ENCODE results near the gene AEBP1. TPM values are rescaled to one million over a fixed set of nuclear protein-coding genes. Genes with fewer than 3 reads are reported as not detected.

Gene AEBP1
- total RNA-seq, 1 experiment from 2014 or later = not detected

DNA sequence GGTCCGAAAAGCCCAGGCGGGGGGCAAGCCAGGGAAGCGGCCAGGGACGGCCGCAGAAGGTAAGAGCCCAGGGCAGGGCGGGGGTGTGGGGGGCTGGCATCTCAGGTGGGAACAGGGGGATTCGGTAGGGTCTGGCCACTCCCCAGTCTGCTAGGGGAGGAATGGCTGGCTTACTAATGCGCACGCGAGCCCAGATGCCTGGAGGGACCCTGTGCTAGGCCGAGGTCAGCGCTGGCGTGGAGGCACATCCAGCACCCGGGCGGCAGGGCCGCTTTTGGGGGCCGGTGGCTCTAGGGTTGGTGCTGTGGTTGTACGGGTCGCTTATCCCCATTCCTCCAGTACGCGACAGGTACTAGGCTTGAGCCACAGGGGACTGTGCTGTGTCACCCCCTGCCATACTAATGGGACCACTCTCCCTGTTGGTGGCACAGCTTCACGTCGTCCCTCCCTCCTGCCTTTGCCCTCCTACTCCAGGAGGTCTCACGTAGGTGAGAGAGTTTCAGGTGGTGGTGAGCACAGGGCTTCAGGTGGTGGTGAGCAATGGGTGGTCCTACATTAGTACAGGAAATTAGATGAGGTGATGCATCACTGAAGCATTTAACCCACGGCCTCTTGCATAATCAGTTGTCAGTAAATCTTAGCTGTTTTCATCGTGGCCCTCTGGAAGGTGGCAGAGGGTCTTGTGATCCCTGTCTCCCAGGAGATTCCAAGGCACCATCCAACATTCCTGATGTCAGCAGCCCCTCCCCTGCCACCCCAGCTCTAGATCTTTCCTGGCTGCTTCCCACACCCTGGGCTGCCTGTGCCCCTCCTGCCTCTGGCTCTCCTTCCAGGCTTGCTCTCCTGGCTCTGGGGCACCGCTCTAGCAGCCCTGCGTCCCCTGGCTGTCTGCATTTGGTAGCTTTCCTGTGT lies 971 bp downstream of the AEBP1 start:
- DNase-seq (ENCODE audit: low spot score) = peak; percentile 85

DNA sequence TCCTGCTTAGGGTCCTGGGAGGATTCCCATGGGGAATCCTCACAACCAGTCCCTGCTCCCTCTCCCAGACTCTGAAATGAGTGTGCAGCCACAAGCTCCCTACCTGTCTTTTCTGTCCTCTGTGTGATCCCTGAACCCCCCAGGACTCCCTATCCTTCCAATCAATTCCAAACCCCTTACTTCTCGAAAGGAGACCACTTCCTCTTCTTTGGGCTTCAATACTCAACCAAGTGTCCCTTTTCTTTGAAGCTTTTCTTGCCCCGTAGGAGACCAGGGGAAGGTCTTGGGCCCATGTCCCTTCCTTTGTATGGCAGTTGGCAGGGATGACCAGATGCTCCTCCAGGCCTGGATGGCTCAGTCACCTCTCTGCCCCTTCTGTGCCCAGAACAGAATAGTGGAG lies 1.7 kb downstream of the AEBP1 start:
- no peak for DNase-seq (ENCODE audit: low spot score)

DNA sequence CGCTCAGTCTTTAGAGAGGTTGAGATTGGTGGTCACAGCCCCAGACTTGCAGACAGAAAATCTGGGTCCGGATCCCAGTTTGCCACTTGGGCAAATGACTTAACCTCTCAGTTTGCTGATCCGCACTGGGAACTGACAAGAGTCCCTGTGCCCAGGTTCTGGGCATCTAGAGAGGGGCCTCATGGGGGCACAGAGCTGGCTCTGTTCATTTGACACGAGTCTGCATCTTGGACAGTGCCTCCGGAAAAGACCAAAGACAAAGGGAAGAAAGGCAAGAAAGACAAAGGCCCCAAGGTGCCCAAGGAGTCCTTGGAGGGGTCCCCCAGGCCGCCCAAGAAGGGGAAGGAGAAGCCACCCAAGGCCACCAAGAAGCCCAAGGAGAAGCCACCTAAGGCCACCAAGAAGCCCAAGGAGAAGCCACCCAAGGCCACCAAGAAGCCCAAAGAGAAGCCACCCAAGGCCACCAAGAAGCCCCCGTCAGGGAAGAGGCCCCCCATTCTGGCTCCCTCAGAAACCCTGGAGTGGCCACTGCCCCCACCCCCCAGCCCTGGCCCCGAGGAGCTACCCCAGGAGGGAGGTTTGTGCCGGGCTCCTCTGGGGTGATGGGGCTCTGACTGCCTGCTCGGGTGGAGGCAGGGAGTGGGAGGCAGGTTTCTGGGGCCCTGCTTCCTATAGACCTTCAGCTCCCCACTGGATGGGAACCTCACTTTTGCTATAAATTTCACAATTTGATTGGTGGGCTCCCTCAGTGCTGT lies 2.3 kb downstream of the AEBP1 start:
- DNase-seq (ENCODE audit: low spot score) = no peak

DNA sequence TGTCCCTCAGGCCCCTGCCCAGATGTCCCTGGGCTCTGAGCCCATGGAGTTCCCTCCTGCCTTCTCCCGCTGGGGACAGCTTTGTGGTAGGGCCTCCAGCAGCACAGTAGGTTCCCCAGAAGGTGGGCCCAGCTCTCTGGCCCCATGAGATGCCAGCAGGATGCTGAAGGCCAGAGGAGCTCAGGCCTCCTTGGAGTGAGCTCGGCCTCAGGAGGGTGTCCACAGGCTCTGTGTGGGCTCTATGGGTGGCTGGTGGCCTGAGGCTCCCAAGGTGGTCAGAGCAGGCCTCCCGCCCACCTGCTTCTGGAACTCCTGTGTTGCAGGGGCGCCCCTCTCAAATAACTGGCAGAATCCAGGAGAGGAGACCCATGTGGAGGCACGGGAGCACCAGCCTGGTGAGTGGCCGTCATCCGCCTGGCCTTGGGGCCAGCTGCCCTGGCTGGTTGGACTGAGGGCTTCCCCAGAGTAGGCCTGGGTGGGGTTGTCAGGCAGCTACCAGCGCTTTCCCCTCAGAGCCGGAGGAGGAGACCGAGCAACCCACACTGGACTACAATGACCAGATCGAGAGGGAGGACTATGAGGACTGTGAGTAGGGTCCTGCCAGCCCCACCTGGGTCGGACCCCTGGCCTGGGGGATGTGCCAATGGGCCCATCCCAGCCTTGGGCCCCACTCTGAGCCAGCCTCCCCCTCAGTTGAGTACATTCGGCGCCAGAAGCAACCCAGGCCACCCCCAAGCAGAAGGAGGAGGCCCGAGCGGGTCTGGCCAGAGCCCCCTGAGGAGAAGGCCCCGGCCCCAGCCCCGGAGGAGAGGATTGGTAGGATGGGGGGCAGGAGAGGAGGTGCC lies 3.2 kb downstream of the AEBP1 start:
- no peak for DNase-seq (ENCODE audit: low spot score)

DNA sequence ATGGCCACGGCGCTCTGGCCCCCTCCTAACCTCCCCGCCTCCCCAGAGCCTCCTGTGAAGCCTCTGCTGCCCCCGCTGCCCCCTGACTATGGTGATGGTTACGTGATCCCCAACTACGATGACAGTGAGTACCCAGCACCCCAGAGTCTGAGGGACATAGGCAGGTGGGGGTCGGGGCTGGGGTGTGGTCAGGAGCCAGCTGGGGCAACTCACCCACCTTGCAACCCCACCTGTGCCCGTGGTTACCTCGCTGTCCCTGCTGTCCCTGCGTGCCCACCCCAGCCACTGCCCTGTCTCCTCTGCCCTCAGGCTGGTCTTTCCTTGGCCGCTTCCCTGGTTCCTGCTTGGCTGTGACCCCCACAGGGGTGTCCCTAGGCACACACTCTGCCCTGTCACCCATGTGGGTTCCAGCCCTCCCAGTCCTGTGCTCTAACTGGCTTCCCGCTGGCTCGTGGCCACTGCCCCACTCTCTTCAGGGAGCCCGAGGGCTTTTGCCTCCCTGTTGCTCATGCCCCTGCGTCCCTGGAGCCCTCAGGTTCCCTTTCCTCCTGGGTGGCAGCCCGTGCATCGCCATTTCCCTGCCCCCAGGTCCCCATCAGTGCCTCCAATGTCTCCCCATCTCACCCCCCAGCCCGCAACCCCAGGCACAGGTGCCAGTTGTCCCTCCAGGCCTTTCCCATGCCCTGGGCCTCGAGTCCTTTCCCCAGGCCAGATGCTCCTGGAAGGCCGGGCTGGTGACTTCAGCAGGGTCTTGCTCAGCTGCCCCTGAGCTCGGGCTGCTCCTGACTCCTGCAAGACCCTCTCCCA lies 4.0 kb downstream of the AEBP1 start:
- no peak for DNase-seq (ENCODE audit: low spot score)

DNA sequence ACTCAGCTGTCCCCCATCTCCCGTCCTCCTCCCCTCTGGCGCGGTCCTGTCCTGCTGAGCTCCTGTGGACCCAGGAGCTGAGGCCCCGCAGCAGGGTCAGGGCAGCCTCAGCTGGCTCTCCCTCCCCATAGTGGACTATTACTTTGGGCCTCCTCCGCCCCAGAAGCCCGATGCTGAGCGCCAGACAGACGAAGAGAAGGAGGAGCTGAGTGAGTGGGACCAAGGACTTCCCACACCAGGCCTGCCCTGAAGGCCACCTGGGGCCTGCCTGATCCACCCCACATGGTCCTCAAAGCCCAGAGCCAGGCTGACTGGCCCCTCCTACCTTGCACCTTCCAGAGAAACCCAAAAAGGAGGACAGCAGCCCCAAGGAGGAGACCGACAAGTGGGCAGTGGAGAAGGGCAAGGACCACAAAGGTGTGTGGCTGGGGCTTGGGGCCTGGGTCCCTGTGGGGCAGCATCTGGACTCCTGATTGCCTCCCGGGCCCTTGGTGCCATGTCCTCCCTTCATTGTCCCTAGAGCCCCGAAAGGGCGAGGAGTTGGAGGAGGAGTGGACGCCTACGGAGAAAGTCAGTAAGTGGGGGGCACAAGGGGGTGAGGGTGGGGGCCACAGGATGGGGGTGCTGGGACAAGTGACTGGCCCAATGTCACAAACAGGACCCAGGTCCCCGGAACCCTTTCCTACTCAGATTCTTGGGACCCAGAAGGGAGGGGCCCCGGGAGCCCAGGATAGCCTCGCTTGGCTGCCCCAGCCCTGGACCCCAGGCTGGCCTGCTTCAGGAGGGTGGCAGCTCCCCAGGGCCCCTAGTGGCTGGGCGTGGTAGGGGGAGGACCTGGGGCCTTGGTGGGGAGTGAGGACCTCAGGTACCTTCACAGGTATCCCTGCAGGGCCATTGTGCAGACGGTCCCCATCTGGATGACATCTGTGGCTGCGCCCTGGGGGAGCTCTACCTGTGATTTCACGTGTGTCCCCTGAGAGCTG lies 4.9 kb downstream of the AEBP1 start:
- DNase-seq (ENCODE audit: low spot score) = no peak

DNA sequence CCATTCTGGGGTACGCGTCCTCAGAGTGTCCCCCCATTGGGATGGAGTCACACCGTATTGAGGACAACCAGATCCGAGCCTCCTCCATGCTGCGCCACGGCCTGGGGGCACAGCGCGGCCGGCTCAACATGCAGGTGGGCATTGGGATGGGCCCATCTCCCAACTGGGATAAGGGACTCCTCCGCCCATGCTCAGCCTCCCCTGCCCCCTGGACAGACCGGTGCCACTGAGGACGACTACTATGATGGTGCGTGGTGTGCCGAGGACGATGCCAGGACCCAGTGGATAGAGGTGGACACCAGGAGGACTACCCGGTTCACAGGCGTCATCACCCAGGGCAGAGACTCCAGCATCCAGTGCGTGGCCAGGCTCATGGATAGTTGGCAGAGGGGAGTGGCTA lies 5.8 kb downstream of the AEBP1 start:
- no peak for DNase-seq (ENCODE audit: low spot score)

DNA sequence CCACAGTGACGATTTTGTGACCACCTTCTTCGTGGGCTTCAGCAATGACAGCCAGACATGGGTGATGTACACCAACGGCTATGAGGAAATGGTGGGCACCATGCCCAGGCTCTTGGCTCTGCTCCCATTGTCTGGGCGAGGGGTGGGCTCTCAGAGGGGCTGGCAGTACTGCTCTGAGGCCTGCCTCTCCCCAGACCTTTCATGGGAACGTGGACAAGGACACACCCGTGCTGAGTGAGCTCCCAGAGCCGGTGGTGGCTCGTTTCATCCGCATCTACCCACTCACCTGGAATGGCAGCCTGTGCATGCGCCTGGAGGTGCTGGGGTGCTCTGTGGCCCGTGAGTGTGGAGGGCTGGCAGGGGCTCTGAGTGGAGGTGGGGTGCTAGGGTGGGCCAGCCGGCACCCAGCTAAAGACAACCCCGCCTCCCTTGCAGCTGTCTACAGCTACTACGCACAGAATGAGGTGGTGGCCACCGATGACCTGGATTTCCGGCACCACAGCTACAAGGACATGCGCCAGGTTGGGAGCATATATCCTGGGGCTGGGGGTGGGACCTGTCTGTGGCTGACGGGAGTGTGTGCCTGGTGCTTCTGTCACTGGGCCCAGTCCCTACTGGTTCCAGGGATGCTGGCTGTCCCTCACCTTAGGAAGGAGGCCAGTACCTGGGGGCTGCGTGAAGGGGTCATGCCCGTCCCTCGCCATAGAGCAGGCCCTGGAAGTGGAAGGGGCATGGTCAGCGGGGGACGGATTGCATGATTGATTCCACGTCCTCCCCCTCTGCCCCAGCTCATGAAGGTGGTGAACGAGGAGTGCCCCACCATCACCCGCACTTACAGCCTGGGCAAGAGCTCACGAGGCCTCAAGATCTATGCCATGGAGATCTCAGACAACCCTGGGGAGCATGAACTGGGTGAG lies 6.8 kb downstream of the AEBP1 start:
- no peak for DNase-seq (ENCODE audit: low spot score)

DNA sequence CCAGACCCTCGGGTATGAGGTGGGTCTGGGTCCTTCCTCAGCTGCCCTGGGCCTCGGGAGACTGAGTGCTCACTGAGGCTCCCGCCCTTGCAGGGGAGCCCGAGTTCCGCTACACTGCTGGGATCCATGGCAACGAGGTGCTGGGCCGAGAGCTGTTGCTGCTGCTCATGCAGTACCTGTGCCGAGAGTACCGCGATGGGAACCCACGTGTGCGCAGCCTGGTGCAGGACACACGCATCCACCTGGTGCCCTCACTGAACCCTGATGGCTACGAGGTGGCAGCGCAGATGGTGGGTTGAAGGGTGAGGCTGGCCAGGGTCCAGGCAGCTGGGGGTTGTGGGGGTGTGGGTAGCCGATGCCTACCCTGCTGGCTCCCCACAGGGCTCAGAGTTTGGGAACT lies 7.6 kb downstream of the AEBP1 start:
- no peak for DNase-seq (ENCODE audit: low spot score)

DNA sequence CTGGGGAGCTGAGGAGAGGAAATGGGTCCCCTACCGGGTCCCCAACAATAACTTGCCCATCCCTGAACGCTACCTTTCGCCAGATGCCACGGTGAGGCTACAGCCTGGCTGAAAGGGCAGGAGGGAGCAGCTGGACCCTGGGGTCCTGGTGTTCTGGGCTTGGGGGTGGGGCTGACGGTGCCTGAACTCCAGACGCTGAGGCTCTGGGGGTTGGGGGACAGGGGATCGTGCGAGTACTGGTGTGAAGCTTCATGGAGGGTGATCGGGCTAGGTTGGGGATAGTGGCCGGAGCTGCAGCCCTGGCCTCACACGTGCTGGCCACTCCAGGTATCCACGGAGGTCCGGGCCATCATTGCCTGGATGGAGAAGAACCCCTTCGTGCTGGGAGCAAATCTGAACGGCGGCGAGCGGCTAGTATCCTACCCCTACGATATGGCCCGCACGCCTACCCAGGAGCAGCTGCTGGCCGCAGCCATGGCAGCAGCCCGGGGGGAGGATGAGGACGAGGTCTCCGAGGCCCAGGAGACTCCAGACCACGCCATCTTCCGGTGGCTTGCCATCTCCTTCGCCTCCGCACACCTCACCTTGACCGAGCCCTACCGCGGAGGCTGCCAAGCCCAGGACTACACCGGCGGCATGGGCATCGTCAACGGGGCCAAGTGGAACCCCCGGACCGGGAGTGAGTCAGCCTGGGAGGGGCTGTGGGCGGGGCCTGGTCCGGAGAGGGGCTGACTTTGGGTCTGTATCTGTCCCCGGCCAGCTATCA lies 8.3 kb downstream of the AEBP1 start:
- DNase-seq (ENCODE audit: low spot score) = no peak

DNA sequence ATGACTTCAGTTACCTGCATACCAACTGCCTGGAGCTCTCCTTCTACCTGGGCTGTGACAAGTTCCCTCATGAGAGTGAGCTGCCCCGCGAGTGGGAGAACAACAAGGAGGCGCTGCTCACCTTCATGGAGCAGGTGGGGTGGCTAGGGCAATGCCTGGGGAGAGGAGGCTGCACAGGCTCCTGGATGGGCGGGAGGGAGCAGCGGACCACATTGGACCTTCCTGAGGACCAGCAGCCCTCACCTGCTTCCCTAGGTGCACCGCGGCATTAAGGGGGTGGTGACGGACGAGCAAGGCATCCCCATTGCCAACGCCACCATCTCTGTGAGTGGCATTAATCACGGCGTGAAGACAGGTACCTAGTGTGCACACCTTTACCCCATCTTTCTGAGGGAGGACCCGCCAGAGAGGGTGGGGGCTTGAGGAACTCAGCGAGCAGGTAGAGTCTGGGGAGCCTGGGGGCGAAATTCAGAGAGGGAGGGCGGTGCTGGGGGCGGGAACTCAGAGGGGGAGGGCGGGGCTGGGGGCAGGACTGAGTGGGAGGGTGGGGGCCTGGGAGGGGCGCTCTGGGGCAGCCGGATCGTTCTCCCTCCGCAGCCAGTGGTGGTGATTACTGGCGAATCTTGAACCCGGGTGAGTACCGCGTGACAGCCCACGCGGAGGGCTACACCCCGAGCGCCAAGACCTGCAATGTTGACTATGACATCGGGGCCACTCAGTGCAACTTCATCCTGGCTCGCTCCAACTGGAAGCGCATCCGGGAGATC lies 9.0 kb downstream of the AEBP1 start:
- DNase-seq (ENCODE audit: low spot score) = no peak

DNA sequence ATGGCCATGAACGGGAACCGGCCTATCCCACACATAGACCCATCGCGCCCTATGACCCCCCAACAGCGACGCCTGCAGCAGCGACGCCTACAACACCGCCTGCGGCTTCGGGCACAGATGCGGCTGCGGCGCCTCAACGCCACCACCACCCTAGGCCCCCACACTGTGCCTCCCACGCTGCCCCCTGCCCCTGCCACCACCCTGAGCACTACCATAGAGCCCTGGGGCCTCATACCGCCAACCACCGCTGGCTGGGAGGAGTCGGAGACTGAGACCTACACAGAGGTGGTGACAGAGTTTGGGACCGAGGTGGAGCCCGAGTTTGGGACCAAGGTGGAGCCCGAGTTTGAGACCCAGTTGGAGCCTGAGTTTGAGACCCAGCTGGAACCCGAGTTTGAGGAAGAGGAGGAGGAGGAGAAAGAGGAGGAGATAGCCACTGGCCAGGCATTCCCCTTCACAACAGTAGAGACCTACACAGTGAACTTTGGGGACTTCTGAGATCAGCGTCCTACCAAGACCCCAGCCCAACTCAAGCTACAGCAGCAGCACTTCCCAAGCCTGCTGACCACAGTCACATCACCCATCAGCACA lies 9.7 kb downstream of the AEBP1 start:
- no peak for DNase-seq (ENCODE audit: low spot score)

DNA sequence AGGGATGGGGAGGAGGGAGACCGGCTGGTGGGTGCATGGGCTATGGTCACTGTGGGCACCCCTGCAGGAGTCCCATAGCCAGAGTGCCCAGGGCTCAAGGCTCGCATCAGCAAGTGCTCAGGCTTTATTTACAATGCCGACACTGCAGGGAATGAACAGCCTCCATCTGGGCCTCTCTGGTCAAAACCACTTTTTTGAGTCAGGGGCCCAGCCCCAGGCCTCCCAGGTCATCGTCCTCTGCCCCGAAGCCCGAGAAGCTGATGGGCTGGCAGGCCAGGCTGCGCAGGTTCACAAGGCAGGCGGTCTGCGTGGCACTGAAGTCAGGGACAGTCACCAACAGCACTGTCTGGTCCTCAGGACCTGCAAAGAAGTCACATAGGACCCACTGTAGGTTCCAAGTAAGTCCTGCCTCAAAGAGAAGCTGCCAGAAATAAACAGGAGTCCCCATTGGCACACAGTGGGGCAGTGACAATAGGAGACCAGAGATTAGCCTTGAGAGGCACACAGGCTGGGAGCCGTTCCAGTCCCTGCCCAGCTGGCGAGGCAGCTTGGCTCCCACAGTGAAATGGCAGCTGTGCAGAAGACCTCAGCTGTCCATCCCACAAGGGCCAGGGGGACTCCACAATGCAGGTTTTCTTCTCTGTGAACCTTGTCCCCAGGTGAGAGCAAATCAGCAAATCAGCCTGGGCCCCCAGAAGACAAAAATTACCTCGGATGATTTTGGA lies 10.6 kb downstream of the AEBP1 start:
- no peak for DNase-seq (ENCODE audit: low spot score)

DNA sequence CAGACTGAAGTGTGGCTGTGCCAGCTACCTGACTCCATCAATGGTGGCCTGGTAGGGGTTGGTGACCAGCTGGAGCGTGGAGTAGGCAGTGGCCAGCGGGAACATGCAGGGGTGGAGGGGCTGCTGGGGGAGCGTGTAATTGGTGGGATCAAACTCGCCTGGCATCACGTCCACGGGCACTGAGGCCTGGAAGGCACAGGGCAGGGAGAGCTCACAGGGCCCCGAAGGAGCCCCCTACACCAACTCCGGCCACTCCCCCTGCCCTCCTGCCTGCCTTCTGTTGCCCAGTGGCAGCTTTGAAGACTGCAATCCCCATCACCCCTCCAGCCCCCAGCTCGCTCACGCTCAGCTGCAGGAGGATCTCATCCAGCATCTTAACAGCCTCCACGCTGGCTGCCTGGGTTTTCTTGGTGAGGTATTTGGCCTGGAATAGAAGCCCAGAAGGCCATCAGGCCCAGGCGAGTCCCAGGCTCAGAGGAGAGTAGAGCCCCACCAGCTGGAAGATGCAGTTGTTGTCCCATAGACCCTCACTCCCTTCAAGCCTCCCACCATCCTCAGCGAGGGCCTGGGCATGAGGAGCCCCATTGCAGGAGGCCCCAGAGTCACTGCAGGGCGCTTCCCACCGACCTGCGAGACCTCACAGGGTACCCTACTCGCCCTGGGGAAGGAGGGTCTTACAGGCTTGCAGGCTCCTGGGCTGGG lies 12.1 kb downstream of the AEBP1 start:
- DNase-seq (ENCODE audit: low spot score) = no peak

DNA sequence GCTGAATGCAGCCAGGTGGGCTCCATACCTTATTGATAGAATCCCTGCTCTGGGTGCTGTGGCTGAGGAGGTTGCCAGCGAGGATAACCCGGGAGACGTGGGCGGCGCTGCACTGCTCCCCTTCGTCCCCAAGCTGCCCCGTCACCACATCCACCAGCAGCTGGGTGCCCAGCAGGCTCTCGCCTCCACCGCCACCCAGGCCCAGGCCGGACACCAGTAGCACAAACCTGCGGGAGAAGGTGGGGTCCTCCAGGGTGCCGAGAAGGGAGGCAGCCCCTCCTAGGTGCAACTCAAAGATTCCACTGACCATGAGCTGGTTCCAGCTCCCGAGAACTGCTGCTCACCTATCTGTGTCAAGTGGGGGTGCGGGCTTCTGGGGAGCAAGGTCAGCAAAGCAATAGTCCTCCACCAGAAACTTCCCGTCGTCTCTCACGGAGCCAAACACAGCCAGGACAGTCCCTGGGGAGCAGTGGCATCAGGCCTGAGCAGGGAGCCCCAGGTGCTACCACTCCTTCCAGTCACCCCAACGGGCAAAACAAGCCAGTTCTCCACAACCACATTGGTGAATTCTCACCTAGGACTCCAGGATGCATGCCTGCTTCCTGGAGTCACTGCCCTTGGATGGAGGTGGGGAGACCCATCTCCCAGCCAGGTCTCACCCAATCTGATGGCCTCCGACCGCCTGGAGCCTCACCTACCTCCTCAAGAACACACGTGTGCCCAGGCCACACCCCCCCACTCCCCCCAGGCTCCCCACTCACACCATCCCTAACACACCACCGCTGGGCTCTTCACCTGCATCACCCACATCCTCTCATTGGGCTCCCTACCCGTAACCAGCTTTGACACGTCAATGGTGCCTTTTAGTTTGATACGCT lies 12.9 kb downstream of the AEBP1 start:
- no peak for DNase-seq (ENCODE audit: low spot score)

Data from A172 (cell line).